Endothelial cell of umbilical vein (primary cell): Measurements from ENCODE around the gene ABCA8. TPM values are rescaled to one million over a fixed set of nuclear protein-coding genes. Genes with fewer than 3 reads are reported as not detected.

ENCODE experiments used
- BruUV-seq: library from RNA; stranded (reverse); fragments of 400-500 nt; replicated peaks from 2 replicates; lab custom pipeline; 2021; lab: Mats Ljungman, UMichigan
- CTCF ChIA-PET: fragments of 300-600, 350-600 bp; sonication (Branson Sonifier 250); formaldehyde crosslinking; loops from one replicate; lab custom pipeline; 2021; ENCODE audit warnings: antibody characterized with exemption, inconsistent platforms; lab: Charles Lee
- POLR2A ChIA-PET: fragments of 300-600, 350-600 bp; sonication (Branson Sonifier 250); formaldehyde crosslinking; loops from one replicate; lab custom pipeline; 2021; ENCODE audit warnings: antibody characterized with exemption, inconsistent platforms; lab: Charles Lee
- DNase-seq: peaks from one replicate; pipeline ENCODE4 v3.0.0-alpha.2; 2011; ENCODE audit warnings: low read depth, low spot score
- FAIRE-seq: peaks from 2 replicates; lab custom pipeline; 2011; peaks lifted over from hg19 to GRCh38; lab: Jason Lieb, UNC
- H2AFZ ChIP-seq: 2 replicates; pipeline ENCODE4 v1.6.0; 2012; ENCODE audit warnings: low read depth, low read length, control low read depth, inconsistent platforms
- H3K27ac ChIP-seq: 2 replicates; pipeline ENCODE4 v1.5.1; 2011; ENCODE audit warnings: low read depth, mild to moderate bottlenecking, control low read depth, low read length, moderate library complexity; ENCODE audit not compliant: insufficient read depth
- H3K27me3 ChIP-seq, 2 experiments: 2 replicates each; pipeline versions ENCODE4 v1.6.0 to v1.6.1; 2011; ENCODE audit warnings: low read length in 2 of 2, mixed read lengths in 1 of 2; ENCODE audit not compliant: control insufficient read depth in 2 of 2, insufficient read depth in 2 of 2
- H3K36me3 ChIP-seq, 2 experiments: 2 replicates in 1 of 2; 3 replicates in 1 of 2; pipeline ENCODE4 v1.5.1; 2011; ENCODE audit warnings: low read length in 2 of 2, mild to moderate bottlenecking in 1 of 2, moderate library complexity in 1 of 2; ENCODE audit not compliant: control insufficient read depth in 2 of 2, insufficient read depth in 2 of 2; ENCODE audit errors: extremely low read depth in 1 of 2
- H3K4me1 ChIP-seq: 3 replicates; pipeline ENCODE4 v1.5.1; 2011; ENCODE audit warnings: mild to moderate bottlenecking, low read length; ENCODE audit not compliant: control insufficient read depth, insufficient read depth; ENCODE audit errors: extremely low read depth
- H3K4me2 ChIP-seq: 2 replicates; pipeline ENCODE4 v1.6.1; 2011; ENCODE audit warnings: low read length, control low read depth, mixed read lengths; ENCODE audit not compliant: insufficient read depth
- H3K4me3 ChIP-seq, 3 experiments: fragments of 200-600 bp in 1 of 3; sonication (generic), shearing (Covaris generic) in 1 of 3; replicated peaks in 1 of 3; 2 replicates each; pipeline ENCODE4 v1.5.1; 2011 to 2016; ENCODE audit warnings: control low read depth in 3 of 3, low read length in 3 of 3, mild to moderate bottlenecking in 2 of 3, inconsistent platforms in 1 of 3, low read depth in 1 of 3, moderate library complexity in 1 of 3; ENCODE audit not compliant: insufficient read depth in 1 of 3
- H3K79me2 ChIP-seq: 2 replicates; pipeline ENCODE4 v1.6.0; 2012; ENCODE audit warnings: low read length, inconsistent platforms; ENCODE audit not compliant: control insufficient read depth, insufficient read depth
- H3K9ac ChIP-seq: replicated peaks from 2 replicates; pipeline ENCODE3; 2011; ENCODE audit warnings: low read length, control low read depth; ENCODE audit not compliant: insufficient read depth; ENCODE audit errors: extremely low read depth
- H3K9me1 ChIP-seq: replicated peaks from 3 replicates; pipeline ENCODE4 v1.6.0; 2011; ENCODE audit warnings: mild to moderate bottlenecking, low read length; ENCODE audit not compliant: control insufficient read depth, insufficient read depth; ENCODE audit errors: extremely low read depth
- H3K9me3 ChIP-seq: replicated peaks from 2 replicates; pipeline ENCODE4 v1.5.1; 2012; ENCODE audit warnings: low read length, inconsistent platforms; ENCODE audit not compliant: control insufficient read depth, insufficient read depth
- H4K20me1 ChIP-seq: replicated peaks from 2 replicates; pipeline ENCODE3; 2011; ENCODE audit warnings: mild to moderate bottlenecking, low read length; ENCODE audit not compliant: control insufficient read depth, insufficient read depth; ENCODE audit errors: extremely low read depth
- EZH2 ChIP-seq: IDR thresholded peaks from 2 replicates; pipeline ENCODE4 v1.6.1; 2012; ENCODE audit warnings: borderline replicate concordance, low read depth, mild to moderate bottlenecking, moderate library complexity, low read length, inconsistent platforms; ENCODE audit not compliant: severe bottlenecking
- FOS ChIP-seq: IDR thresholded peaks from 2 replicates; pipeline ENCODE4 v1.6.1; 2011; ENCODE audit warnings: mild to moderate bottlenecking, low read length, moderate library complexity, borderline replicate concordance; ENCODE audit not compliant: insufficient read depth
- GATA2 ChIP-seq: IDR thresholded peaks from 2 replicates; pipeline ENCODE4 v1.7.0; 2011; ENCODE audit warnings: low read depth, mild to moderate bottlenecking, moderate library complexity, mixed read lengths, low read length; ENCODE audit not compliant: insufficient read length, insufficient read depth
- JUN ChIP-seq: IDR thresholded peaks from 2 replicates; pipeline ENCODE4 v1.6.1; 2011; ENCODE audit warnings: borderline replicate concordance, low read depth; ENCODE audit not compliant: insufficient read length, insufficient read depth
- MYC ChIP-seq: IDR thresholded peaks from one replicate; pipeline ENCODE4 v1.6.1; 2011; ENCODE audit warnings: mild to moderate bottlenecking, low read depth, low read length
- POLR2A ChIP-seq: IDR thresholded peaks from 2 replicates; pipeline ENCODE4 v1.6.1; 2012; ENCODE audit warnings: low read depth, mild to moderate bottlenecking, control low read depth, low read length
- POLR2AphosphoS5 ChIP-seq: IDR thresholded peaks from 2 replicates; pipeline ENCODE4 v1.6.1; 2012; ENCODE audit warnings: low read depth, mild to moderate bottlenecking, control low read depth, low read length, moderate library complexity; ENCODE audit not compliant: insufficient read depth
- dilution Hi-C: fragments of 300-500 bp; cut with MboI; formaldehyde crosslinking; loops from one replicate; pipeline ENCODE4 v1.15.0; 2019; ENCODE audit warnings: low sequenced_read_pairs; ENCODE audit not compliant: extremely low pct_ligation_motif_present
- intact Hi-C: fragments of 100-400 bp; cut with micrococcal nuclease; formaldehyde crosslinking; loops from one replicate; pipeline ENCODE4 v1.10.0; 2022
- polyA plus RNA-seq, 4 experiments: library from polyadenylated mRNA; depleted of rRNA in 3 of 4; stranded (reverse) in 3 of 4; unstranded in 1 of 4; fragments of >200 nt; gene quantifications; 2 replicates each; pipeline versions ENCODE4 v1.2.1 to v1.2.3, GENCODE V29; 2011 to 2012; ENCODE audit warnings: missing spikeins in 1 of 4
- total RNA-seq: library from RNA; stranded (reverse); gene quantifications from 2 replicates; pipeline ENCODE4 v1.2.3, GENCODE V29; 2021
- TF ChIP-seq, protein P1 (sequence below): IDR thresholded peaks from 2 replicates; pipeline ENCODE4 v1.6.1; 2011; ENCODE audit not compliant: insufficient read depth, insufficient read length
- TF ChIP-seq, protein P2 (sequence below), 2 donors: IDR thresholded peaks; 1 replicate in 1 of 2; 2 replicates in 1 of 2; pipeline ENCODE4 v1.5.1; 2011; ENCODE audit warnings: low read length in 2 of 2, mild to moderate bottlenecking in 2 of 2, moderate library complexity in 2 of 2, control low read depth in 1 of 2, inconsistent platforms in 1 of 2, low read depth in 1 of 2; ENCODE audit not compliant: insufficient read depth in 1 of 2; ENCODE audit errors: extremely low read depth in 1 of 2

Gene ABCA8
- total and polyA plus RNA-seq, 2 donors (not counting 3 experiments of a cell fraction or from before 2014, with no cell fraction given) = 0.99 to 1.7 TPM

DNA sequence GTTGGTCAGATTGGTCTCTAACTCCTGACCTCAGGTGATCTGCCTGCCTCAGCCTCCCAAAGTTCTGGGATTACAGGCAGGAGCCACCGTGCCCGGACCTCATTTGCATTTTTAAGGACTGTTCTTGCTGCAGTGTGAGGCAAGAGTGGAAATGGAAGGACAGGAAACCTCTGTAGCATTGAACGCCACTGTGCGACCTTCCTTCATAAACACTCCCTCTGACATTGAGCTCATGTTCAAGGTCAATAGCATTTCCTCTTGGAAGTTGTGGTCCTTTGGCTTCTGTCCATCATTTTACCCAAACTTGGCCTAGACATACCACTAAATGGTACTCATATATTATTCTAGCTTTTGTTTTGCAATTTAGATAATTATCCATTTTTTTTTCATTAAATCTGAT, 32.8 kb upstream of the ABCA8 start:
- Histone ChIP-seq H3K9ac (no peak overlapping the region), H3K79me2 (no peaks in the 10 kb centered on the region), H3K36me3 (no peaks in the 10 kb centered on the region), H2AFZ (peak overlapping the region; percentile 20), H3K4me1 (no peaks in the 10 kb centered on the region), H3K4me3 (no peak overlapping the region), H3K4me2 (no peak overlapping the region), H4K20me1 (no peaks in the 10 kb centered on the region), H3K9me1 (no peaks in the 10 kb centered on the region), H3K9me3 (no peaks in the 10 kb centered on the region), H3K27me3 (no peaks in the 10 kb centered on the region), H3K27ac (no peak overlapping the region)
- no peak for FAIRE-seq
- POLR2A ChIA-PET = no interaction called here
- peak; percentile 49 for DNase-seq
- dilution Hi-C loops = no loop called here
- no peak for TF ChIP-seq POLR2AphosphoS5
- no peak for TF ChIP-seq JUN
- TF ChIP-seq EZH2 = no peak
- TF ChIP-seq, protein P1, sequence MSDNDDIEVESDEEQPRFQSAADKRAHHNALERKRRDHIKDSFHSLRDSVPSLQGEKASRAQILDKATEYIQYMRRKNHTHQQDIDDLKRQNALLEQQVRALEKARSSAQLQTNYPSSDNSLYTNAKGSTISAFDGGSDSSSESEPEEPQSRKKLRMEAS = no peak
- TF ChIP-seq GATA2 = no peak
- TF ChIP-seq POLR2A = no peak
- no peak for TF ChIP-seq FOS
- TF ChIP-seq, protein P2, sequence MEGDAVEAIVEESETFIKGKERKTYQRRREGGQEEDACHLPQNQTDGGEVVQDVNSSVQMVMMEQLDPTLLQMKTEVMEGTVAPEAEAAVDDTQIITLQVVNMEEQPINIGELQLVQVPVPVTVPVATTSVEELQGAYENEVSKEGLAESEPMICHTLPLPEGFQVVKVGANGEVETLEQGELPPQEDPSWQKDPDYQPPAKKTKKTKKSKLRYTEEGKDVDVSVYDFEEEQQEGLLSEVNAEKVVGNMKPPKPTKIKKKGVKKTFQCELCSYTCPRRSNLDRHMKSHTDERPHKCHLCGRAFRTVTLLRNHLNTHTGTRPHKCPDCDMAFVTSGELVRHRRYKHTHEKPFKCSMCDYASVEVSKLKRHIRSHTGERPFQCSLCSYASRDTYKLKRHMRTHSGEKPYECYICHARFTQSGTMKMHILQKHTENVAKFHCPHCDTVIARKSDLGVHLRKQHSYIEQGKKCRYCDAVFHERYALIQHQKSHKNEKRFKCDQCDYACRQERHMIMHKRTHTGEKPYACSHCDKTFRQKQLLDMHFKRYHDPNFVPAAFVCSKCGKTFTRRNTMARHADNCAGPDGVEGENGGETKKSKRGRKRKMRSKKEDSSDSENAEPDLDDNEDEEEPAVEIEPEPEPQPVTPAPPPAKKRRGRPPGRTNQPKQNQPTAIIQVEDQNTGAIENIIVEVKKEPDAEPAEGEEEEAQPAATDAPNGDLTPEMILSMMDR (IDR thresholded peaks at IDR 0.05; ENCODE audit: extremely low read depth in 1 of 2, insufficient read depth in 1 of 2, low read depth in 1 of 2, low read length in 2 of 2) = no peak
- no peak for TF ChIP-seq MYC
- intact Hi-C loops = no loop called here
- CTCF ChIA-PET = no interaction called here
- BruUV-seq = no TSS peak
